Chondrocyte (in vitro differentiated cells): ENCODE data around the gene MCRIP2. TPM values are rescaled to one million over a fixed set of nuclear protein-coding genes. Genes with fewer than 3 reads are reported as not detected.

ENCODE experiments used
- DNase-seq: peaks from one replicate; pipeline ENCODE4 v3.0.0; 2021; ENCODE audit warnings: mixed read lengths, low spot score
- H3K27ac Mint-ChIP-seq: one replicate; pipeline ENCODE4 v1.8.0; 2021; ENCODE audit warnings: mild to moderate bottlenecking, moderate library complexity, mixed read lengths; ENCODE audit not compliant: unreplicated experiment
- H3K27me3 Mint-ChIP-seq: 2 replicates; pipeline ENCODE4 v1.8.0; 2021; ENCODE audit warnings: low read depth, mixed read lengths
- H3K36me3 Mint-ChIP-seq: 2 replicates; pipeline ENCODE4 v1.8.0; 2021; ENCODE audit warnings: low read depth, mixed read lengths
- H3K4me1 Mint-ChIP-seq: 2 replicates; pipeline ENCODE4 v1.8.0; 2021; ENCODE audit warnings: low read depth, mild to moderate bottlenecking, mixed read lengths
- H3K4me3 Mint-ChIP-seq: one replicate; pipeline ENCODE4 v1.8.0; 2021; ENCODE audit warnings: mild to moderate bottlenecking, moderate library complexity, mixed read lengths; ENCODE audit not compliant: unreplicated experiment
- H3K9me3 Mint-ChIP-seq: 2 replicates; pipeline ENCODE4 v1.8.0; 2021; ENCODE audit warnings: low read depth, mixed read lengths
- total RNA-seq: library from RNA; stranded (reverse); gene quantifications from 3 replicates; pipeline ENCODE4 v1.2.1, GENCODE V29; 2021
- TF ChIP-seq, protein P1 (sequence below): fragments of 200-600 bp; sonication (generic); IDR thresholded peaks from 2 replicates; pipeline ENCODE4 v1.5.0; 2021; ENCODE audit warnings: antibody characterized with exemption, mild to moderate bottlenecking, moderate library complexity

Gene MCRIP2
- total RNA-seq, 1 donor from 2014 or later = 15.3 TPM

DNA sequence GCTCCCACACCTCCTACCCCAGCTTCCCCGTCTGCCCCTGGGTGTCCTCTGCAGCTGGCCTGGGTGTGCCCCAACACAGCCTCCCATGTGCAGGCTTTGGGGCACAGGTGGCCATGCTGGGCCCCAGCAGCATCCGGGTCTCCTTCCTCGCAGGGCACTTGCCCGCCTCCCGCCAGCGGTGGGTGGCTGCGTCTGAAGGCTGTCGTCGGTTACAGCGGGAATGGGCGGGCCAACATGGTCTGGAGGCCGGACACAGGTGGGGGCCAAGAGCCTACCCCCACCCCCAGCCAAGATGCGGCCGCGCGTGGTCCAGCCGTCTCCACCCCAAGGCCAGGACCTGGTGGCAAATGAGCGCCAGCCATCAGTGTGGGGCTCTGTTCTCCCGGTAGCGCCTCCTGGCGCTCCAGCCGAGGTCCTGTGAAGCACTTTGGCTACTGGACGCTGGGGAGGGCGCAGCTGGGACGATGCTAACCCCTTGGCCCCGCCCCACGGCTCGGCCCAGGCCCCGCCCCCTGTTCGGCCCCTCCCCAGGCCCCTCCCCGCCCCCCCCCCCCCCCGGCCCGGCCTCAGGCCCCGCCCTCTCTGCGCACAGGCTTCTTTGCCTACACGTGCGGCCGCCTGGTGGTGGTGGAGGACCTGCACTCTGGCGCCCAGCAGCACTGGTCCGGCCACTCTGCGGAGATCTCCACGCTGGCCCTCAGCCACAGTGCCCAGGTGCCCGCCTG lies 19.0 kb downstream of the MCRIP2 start:
- H3K4me1 Mint-ChIP-seq = peaks cover 4% of the 10 kb centered on the region
- H3K27ac Mint-ChIP-seq = no peak overlapping the region
- no peaks in the 10 kb centered on the region for H3K9me3 Mint-ChIP-seq

DNA sequence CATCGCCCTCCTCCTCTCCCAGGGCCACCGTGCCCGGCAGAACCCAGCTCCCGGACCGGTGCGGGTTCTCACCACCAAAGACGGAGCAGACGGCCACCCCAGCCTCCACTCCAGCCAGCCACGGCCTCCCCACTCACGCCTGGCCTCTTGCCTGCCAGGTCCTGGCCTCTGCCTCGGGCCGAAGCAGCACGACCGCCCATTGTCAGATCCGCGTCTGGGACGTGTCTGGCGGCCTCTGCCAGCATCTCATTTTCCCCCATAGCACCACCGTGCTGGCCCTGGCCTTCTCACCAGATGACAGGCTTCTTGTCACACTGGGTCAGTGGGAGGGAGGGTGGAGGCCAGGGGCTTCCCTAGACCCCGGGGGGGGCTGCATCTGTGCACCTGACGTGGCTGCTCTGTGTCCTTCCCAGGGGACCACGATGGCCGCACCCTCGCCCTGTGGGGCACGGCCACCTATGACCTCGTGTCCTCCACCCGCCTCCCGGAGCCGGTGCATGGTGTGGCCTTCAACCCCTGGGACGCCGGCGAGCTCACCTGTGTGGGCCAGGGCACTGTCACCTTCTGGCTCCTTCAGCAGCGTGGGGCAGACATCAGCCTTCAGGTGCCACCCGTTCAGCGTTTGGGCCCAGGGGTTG lies 19.7 kb downstream of the MCRIP2 start:
- DNase-seq = no peak
- H3K27me3 Mint-ChIP-seq = no peaks in the 10 kb centered on the region
- no peak overlapping the region for H3K27ac Mint-ChIP-seq
- H3K9me3 Mint-ChIP-seq = no peaks in the 10 kb centered on the region
- no peak overlapping the region for H3K4me3 Mint-ChIP-seq
- peaks cover 4% of the 10 kb centered on the region for H3K4me1 Mint-ChIP-seq
- no peaks in the 10 kb centered on the region for H3K36me3 Mint-ChIP-seq
- TF ChIP-seq, protein P1, sequence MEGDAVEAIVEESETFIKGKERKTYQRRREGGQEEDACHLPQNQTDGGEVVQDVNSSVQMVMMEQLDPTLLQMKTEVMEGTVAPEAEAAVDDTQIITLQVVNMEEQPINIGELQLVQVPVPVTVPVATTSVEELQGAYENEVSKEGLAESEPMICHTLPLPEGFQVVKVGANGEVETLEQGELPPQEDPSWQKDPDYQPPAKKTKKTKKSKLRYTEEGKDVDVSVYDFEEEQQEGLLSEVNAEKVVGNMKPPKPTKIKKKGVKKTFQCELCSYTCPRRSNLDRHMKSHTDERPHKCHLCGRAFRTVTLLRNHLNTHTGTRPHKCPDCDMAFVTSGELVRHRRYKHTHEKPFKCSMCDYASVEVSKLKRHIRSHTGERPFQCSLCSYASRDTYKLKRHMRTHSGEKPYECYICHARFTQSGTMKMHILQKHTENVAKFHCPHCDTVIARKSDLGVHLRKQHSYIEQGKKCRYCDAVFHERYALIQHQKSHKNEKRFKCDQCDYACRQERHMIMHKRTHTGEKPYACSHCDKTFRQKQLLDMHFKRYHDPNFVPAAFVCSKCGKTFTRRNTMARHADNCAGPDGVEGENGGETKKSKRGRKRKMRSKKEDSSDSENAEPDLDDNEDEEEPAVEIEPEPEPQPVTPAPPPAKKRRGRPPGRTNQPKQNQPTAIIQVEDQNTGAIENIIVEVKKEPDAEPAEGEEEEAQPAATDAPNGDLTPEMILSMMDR = peak; percentile 6

More for the DNA sequence above, 19.0 kb downstream of the MCRIP2 start:
- no peak for DNase-seq
- TF ChIP-seq, protein P1 = peak; percentile 79
- Mint-ChIP-seq H3K4me3 (no peak overlapping the region), H3K27me3 (no peaks in the 10 kb centered on the region), H3K36me3 (no peaks in the 10 kb centered on the region)

DNA sequence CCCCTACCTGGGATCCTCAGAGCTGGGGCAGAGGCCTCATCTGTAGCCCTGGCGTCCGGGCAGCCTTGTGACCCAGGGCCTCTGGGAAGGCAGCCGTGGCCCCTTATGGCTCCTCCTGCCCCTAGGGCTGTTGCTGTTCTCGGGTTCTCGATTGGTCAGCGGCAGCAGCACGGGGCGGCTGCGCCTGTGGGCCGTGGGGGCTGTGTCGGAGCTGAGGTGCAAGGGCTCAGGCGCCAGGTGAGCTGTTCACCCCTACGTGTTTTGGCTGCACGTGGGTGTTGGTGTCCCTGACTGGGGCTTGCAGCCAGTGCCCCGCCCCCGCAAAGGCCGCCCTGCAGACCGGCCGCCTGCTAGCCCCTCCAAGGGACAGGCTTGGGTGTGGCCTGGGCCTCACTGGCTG lies 20.5 kb downstream of the MCRIP2 start:
- Mint-ChIP-seq H3K4me3 (no peak overlapping the region), H3K27me3 (no peaks in the 10 kb centered on the region), H3K9me3 (no peaks in the 10 kb centered on the region), H3K36me3 (no peaks in the 10 kb centered on the region), H3K27ac (no peak overlapping the region), H3K4me1 (peaks cover 4% of the 10 kb centered on the region)
- TF ChIP-seq, protein P1 = no peak
- no peak for DNase-seq

DNA sequence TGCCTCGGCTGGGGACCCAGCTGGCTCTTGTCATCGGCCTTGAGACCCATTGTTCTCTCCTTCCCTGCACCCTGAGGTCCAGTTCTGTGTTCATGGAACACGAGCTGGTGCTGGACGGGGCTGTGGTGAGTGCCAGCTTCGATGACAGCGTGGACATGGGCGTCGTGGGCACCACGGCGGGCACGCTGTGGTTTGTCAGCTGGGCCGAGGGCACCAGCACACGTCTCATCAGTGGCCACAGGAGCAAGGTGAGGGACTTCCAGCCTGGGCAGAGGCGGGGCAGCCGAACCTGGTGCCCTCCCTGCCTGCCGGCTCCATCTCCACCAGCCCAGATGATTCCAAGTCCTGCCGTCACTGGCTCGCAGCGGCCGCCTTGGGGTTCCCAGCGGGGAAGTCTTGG lies 21.0 kb downstream of the MCRIP2 start:
- no peak for DNase-seq
- H3K36me3 Mint-ChIP-seq = no peaks in the 10 kb centered on the region
- no peaks in the 10 kb centered on the region for H3K27me3 Mint-ChIP-seq
- no peaks in the 10 kb centered on the region for H3K9me3 Mint-ChIP-seq
- H3K4me3 Mint-ChIP-seq = no peak overlapping the region
- no peak overlapping the region for H3K27ac Mint-ChIP-seq
- H3K4me1 Mint-ChIP-seq = peaks cover 5% of the 10 kb centered on the region
- TF ChIP-seq, protein P1 = no peak

DNA sequence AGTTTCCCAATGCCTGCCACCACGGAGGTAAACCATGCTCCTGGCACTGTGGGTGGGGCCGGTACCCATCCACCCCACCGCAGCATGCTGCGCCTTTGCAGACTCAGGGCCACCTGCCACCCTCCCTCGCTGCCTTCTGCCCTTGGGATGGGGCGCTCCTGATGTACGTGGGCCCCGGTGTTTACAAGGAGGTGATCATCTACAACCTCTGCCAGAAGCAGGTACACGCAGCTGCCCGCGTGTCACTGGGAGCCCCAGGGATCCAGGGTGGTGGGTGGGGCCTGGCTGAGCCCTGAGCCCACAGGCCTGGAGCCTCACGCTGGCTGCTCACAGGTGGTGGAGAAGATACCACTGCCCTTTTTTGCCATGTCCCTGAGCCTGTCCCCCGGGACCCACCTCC lies 24.9 kb downstream of the MCRIP2 start:
- TF ChIP-seq, protein P1 = no peak
- Mint-ChIP-seq H3K4me1 (peaks cover 8% of the 10 kb centered on the region), H3K27me3 (no peaks in the 10 kb centered on the region), H3K36me3 (no peaks in the 10 kb centered on the region), H3K9me3 (no peaks in the 10 kb centered on the region), H3K4me3 (no peak overlapping the region), H3K27ac (no peak overlapping the region)
- DNase-seq = no peak
